GM19238 (cell line): ENCODE measurements around the gene UBASH3B.
"Not testable (repeated sequence)": the region's sequence is repeated elsewhere in the genome, so short reads cannot be mapped to it uniquely, and the experiment has no call there.

ENCODE experiments used
- DNase-seq: peaks from one replicate; pipeline ENCODE4 v3.0.0; 2011; ENCODE audit warnings: low spot score; ENCODE audit not compliant: insufficient read length

UBASH3B gene

DNA sequence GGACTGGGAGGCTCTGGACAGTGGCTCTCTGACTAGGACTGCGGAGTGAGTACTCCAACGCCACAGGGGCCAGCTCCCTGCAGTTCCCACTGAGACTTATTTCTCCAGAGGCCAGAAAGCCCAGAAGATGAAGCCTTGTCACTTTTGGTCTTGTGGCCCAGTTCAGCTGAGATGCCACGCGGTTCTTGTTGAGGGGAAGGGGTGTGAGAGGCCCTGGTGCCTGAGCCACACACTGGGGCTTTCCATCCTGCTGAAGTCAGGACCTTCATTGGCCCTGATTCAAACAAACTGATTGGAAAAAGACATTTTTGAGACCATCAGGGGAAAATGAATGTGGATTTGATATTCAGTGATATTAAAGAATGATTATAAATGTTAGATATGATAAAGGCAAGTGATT, 73.6 kb downstream of the UBASH3B start:
- DNase-seq: no peak

DNA sequence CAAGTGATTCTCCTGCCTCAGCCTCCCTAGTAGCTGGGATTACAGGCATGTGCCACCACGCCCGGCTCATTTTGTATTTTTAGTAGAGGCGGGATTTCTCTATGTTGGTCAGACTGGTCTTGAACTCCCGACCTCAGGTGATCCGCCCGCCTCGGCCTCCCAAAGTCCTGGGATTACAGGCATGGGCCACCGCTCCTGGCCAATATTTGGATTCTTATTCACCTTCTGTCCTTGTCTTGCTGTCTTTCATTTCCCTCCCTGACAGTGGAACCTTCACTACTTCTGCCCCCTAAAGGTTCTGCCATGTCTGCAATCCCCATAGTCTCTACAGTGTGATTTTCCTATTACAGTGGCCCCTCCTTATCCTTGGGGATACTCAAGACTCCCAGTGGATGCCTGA, 75.2 kb downstream of the UBASH3B start:
- not testable (repeated sequence) for DNase-seq

DNA sequence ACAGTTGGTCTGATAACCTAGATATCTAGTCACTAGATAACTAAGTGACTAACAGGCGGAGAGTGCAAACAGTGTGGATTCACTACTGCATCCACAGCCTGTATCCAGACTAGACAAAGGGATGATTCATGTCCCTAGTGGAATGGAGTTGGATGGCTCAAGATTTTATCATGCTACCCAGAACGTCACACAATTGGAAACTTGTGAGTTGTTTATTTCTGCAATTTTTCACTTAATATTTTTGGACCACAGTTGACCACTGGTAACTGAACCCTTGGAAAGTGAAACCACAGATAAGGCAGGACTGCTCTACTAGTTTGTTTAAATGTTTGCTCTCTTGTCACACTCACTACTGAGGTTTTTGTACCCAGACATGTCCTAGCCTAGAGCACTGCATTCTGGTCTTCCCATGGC, 76.0 kb downstream of the UBASH3B start:
- DNase-seq: no peak

DNA sequence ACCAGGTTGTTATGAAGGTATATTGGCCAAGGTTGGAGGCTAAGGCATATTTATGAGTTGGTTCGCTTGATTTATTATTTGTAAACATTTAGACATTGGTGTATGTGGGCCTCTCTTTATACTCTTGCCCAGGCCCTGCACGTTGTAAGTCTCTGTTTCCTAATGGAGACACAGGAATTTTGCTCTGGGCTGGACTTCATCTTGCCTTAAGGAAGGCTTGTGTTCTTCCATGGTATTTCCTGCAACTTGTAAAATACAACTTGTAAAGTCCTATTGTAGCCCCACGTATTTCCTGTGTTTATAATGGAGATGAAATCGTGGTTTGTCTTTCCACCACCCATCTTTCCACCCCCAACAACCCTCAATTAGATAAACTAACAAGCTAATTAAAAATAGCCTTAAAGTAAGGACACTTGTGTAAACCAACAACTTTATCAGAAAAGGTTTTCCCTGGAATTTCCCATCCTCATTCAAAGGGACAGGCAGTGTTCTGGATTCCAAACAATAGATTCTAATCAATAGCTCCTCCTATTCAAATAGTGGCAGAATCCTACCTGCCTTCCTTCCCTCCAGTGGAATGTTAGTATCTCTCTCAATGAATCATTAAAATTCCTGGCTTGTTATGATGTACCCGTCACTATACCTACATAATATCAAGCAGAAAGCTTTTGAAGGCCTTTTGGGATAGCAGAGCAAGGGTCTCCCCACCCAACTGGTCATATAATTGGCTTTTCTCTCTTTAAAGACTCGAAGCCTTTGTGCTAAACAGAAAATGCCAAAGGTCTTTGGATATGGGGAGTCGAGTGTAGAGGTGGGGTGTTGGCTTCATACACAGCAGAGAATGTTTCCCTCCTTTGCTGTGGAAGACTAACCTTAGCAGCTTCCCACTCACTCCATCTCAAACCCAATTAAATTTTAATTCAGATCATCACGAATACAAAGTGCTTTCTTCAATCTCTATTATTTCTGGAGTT, 77.1 kb downstream of the UBASH3B start:
- no peak for DNase-seq

DNA sequence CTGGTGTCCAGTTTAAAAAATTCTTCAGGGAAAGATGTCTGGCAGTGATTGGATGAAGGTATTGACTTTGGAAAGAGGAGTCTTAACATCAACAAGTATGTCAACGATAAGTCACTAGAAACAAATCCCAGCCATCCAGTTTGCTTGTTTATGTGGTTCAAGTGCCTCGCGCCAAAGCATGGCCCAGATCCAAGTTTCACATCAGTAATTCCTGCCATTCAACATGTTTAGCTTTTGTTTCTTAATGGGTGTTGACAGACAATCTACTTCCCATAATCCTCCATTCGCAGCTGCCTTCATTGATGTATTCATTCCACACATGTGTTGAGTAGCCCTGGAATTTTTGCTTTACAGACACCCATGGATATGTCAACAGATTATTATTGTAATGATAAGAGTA, 77.8 kb downstream of the UBASH3B start:
- no peak for DNase-seq

DNA sequence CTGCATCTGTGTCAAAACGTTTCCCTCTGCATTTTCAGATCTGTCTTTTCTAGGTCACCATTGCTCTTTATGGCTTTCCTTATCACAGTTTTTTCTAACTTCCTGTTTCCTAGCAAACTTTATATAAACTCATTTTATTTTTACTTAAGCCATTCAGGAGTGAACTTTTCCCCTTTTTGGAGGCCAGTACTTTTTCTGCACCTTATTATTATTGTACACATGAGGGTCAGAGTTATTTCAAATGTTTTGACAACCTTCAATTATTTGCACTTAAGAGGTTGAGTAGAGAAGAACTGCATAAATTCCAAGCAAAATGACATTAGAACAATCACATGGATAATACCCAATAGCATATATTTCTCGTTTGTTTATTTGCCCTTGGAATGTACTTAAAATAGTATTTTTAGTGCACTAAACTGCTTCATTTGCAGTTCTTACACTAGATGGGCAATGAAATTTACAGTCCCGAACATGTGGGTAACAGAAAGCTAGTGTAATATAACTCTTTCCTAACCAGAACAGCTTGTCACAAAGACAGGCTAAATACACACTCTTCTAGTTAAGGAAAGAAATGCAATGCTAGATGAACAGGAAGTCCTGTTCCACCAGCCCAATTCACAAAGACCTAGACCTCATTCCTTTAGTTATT, 79.5 kb downstream of the UBASH3B start:
- DNase-seq: no peak

- no peak for DNase-seq
Measured at GRCh38 chr11:122737951-122738693, 82.6 kb downstream of the UBASH3B start.

DNA sequence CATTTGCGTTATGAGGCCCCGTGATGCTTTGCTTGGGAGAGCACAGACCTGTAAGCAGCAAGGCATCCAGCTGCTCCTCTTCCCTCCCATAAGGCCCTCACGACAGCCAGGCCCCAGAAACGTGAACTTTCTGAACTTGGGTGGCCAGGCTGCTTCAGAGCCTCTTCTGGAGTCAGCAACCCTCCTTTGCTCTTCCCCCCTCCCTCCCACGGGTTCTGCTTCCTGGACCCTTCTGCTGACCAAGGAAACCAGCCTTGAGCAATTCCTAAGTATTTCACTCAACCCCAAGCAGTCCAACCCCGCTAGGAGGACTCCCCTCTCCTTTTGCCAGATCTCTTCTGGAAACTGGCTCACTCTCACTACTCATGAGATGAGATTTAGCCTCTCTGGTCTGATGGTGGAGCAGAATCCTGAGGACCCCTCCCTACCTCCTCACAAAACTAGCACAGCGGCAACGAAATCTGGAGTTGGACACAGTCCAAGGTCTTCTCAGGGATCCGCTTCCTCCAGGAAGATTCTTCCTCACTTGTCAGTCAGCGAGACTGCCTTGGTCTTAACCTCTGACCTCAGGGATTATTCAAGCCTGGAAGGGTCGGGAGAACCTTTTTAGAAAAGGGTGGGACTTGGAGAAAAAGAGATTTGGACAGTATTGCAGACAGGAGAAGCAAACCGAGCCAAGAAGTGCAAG, 86.2 kb downstream of the UBASH3B start:
- DNase-seq: no peak

DNA sequence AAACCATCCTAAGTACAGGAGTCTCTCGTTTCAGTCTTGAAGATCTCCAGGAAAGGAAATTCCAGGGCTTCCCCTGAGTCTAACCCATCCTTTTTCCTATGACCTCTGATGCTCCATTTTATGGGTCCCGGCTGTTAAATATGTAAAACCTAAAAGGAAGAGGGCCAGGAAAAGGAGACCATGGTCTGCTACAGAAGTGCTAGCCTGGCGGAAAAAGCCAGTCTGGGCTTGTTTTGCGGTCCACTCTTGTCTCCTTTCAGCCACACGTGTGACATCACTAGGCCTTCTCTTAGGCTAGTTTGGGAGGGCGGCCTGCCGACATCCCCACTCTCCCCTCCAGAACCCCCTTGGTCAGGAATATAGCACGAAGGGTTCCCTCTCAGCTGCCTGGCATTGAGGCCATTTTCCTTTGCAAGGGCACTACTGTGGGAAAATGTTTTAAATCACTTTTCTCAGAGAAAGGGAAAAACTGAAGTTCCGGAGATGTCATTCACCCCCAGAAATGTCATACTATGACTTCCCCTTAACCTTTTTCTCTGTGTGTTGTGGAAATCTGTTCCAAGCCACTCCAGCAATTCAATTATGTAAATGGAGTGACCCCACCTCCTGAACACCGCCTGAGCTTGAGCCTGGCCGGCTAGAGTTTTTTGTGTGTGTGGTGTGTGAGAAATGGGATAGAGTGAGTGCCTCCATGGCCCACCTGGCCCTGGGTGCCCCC, 86.9 kb downstream of the UBASH3B start:
- DNase-seq: no peak

GRCh38 chr11:122743097-122743741, 87.7 kb downstream of the UBASH3B start:
- DNase-seq: no peak

GRCh38 chr11:122743949-122744348, 88.4 kb downstream of the UBASH3B start:
- DNase-seq: no peak

GRCh38 chr11:122744357-122744756, 88.8 kb downstream of the UBASH3B start:
- DNase-seq: no peak

DNA sequence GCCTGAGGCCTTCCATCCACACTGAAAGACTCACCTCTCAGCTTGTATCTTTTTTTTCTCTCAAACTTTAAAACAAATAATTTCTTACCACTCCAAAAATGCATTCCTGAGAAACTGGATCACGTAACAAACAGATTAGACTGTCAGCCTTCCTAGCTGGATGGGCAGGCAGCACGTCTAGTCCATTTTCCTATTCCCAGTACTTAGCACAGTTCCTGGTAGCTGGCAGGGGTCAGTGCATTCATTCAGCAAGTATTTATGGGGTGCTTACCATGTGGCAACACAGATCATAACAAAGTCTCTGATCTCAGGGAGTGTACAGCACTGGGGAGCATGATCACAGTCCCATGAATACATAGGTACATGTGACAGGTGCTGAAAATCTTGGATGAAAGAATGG, 89.6 kb downstream of the UBASH3B start:
- no peak for DNase-seq

- peak; percentile 32 for DNase-seq
Measured at GRCh38 chr11:122746050-122746478, 90.5 kb downstream of the UBASH3B start.

DNA sequence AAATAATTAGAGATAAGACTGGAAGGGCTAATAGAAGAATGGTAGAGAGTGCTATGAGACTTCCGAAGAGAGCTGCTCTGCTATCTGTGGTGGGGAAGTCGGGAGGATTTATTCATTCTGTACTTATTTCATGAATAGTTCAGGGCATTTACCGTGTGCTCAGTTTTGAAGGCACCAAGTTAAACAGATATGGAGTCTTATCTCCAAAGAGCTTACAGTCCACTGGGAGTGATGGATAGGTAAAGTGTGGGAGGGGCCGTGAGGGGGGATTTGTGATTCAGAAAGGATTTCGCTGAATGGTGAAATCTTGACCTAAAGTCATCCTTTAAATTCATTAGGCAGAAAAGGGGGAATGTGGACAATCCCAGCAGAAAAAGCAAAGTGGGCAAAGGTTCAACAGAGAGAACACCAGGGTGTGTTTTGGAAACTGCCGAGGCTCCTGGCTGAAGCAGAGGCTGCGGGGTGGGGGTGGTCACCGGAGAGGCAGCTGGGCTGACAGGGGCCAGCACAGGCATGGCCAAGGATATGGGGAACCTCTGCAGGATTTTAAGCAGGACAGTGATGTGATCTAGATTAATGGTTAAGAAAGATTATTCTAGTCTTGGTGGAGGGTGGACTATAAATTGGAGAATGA, 91.2 kb downstream of the UBASH3B start:
- DNase-seq: no peak

DNA sequence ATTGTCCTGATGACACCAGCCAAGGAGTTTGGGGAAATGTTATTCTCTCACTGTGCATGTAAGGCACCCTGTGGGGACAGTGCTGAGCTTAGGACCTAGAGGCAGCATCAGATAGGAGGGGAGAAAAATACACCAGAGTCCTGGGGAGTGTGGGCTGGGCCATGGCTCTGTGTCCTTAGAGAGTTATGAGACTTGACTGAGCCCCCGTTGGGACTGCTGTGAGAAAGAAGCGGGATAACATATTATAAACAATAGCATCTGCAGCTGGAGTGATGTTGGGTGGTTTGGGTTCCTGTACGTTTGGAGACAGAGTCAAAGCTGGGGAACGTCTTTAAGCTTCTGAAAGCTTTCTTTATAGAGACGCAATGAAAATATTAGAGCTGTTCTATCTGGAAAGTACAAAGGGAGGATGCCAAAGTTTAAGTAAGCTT, 91.8 kb downstream of the UBASH3B start:
- DNase-seq: no peak

- peak; percentile 30 for DNase-seq
Measured at GRCh38 chr11:122749005-122749687, 93.6 kb downstream of the UBASH3B start.

GRCh38 chr11:122750049-122750448, 94.5 kb downstream of the UBASH3B start:
- no peak for DNase-seq
